Fibroblast of the aortic adventitia (primary cell): ENCODE results near the gene CNTN1. TPM values are rescaled to one million over a fixed set of nuclear protein-coding genes. Genes with fewer than 3 reads are reported as not detected.

Source experiments
- DNase-seq: peaks from one replicate; pipeline ENCODE4 v3.0.0-alpha.2; 2010; ENCODE audit warnings: low read depth
- H3K4me3 ChIP-seq: 2 replicates; pipeline ENCODE4 v1.5.1; 2011; ENCODE audit warnings: low read depth, mild to moderate bottlenecking, control low read depth, low read length, moderate library complexity
- CTCF ChIP-seq: IDR thresholded peaks from 2 replicates; pipeline ENCODE4 v1.5.1; 2011; ENCODE audit warnings: mild to moderate bottlenecking, low read length, control low read depth, inconsistent platforms; ENCODE audit not compliant: insufficient read depth
- total RNA-seq: library from RNA; depleted of rRNA; stranded (reverse); fragments of >200 nt; gene quantifications from 2 replicates; pipeline ENCODE4 v1.2.3, GENCODE V29; 2012; ENCODE audit warnings: low replicate concordance

Gene CNTN1
- total RNA-seq, 1 donor = 0.27 TPM

- TF ChIP-seq CTCF = no peak
- no peak for DNase-seq
- no peak overlapping the region for H3K4me3 ChIP-seq
Measured at GRCh38 chr12:41018010-41018409, 325.8 kb downstream of the CNTN1 start.

GRCh38 chr12:41019461-41019860 lies 327.2 kb downstream of the CNTN1 start:
- H3K4me3 ChIP-seq = no peak overlapping the region
- DNase-seq = no peak
- no peak for TF ChIP-seq CTCF

GRCh38 chr12:41023836-41024235 lies 331.6 kb downstream of the CNTN1 start:
- no peak for DNase-seq
- H3K4me3 ChIP-seq = no peak overlapping the region
- TF ChIP-seq CTCF = no peak

- no peak overlapping the region for H3K4me3 ChIP-seq
- TF ChIP-seq CTCF = no peak
- no peak for DNase-seq
Measured at GRCh38 chr12:41026151-41026550, 333.9 kb downstream of the CNTN1 start.

- no peak overlapping the region for H3K4me3 ChIP-seq
- no peak for TF ChIP-seq CTCF
- DNase-seq = no peak
Measured at GRCh38 chr12:41032386-41032785, 340.1 kb downstream of the CNTN1 start.

- no peak for DNase-seq
- TF ChIP-seq CTCF = no peak
- H3K4me3 ChIP-seq = no peak overlapping the region
Measured at GRCh38 chr12:41034686-41035085, 342.4 kb downstream of the CNTN1 start.

- no peak overlapping the region for H3K4me3 ChIP-seq
- DNase-seq = no peak
- TF ChIP-seq CTCF = no peak
Measured at GRCh38 chr12:41039461-41039860, 347.2 kb downstream of the CNTN1 start.
